Medulla oblongata (tissue), 1 donor: ENCODE data around the gene ABCG2.
"Not testable (repeated sequence)": the region's sequence is repeated elsewhere in the genome, so short reads cannot be mapped to it uniquely, and the experiment has no call there.

Source experiments
- DNase-seq: peaks from one replicate; pipeline ENCODE4 v3.0.0-alpha.2; 2015; ENCODE audit errors: extremely low spot score

ABCG2 gene

GRCh38 chr4:88166608-88167007, 8.2 kb upstream of the ABCG2 start:
- no peak for DNase-seq

- no peak for DNase-seq
These were observed 4.9 kb upstream of the ABCG2 start for GRCh38 chr4:88163336-88163735.

- DNase-seq = no peak
These were observed 4.2 kb upstream of the ABCG2 start for GRCh38 chr4:88162626-88163025.

DNA sequence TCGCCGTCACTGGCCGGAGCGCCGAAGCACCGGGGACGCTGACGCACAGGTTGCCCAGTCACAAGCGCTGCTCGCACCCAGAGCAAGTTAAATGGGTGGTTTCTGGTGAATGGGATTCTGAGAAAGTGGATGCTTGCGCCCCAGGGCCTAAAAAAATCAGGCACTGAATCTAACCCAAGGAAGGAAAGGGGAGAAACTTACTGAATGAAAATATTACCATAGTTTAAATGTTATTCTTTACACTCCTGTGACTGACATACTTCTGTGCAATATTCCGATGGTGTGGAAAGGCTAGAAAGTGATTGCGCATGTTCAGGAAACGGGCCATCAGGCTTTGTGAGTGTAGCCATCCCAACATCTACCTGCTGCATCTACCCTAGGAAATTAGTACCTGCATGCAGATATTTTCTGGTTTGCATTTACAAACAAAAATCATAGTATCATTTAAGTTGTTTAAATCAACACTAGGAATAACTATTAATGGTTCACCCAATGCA, 838 bp upstream of the ABCG2 start:
- DNase-seq = no peak

GRCh38 chr4:88158038-88158488, 376 bp downstream of the ABCG2 start:
- no peak for DNase-seq

- not testable (repeated sequence) for DNase-seq
These were observed 6.1 kb downstream of the ABCG2 start for GRCh38 chr4:88152331-88152730.

DNA sequence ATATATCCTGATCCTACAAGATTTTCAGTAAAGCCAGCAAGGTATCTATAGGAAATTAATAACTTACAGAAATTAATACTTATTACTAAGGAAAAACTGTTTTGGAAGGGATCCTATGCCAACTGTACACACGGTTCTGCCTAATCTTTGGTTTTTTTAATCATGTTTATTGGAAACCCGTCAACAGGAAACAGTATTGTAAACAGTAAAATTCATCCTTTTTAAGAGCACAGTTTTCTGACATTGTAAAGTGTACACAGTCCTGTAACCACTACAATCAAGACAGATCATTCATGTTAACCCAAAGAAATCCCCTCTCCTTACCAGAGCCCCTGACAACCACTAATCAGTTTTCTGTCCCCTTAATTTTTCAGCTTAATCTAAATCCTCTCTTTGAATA, 9.9 kb downstream of the ABCG2 start:
- DNase-seq = no peak

DNA sequence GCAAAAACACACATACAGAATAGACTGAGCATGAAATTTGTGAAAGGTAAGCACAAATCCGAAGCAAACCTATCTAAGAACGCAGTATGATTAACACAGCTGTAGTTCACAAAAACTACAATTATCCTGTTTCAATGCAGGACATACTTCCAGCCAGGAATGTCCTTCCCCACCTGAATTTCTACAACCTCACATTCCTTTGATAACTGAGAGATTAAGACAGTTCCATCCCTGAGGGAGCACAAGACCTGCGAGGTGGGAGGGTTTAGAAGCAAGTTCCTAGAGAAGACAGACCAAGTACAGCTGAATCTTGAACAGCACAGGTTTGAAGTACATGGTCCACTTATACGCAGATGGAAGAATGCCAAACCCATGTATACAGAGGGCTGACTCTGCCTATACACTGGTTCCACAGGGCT, 10.6 kb downstream of the ABCG2 start:
- no peak for DNase-seq

GRCh38 chr4:88146891-88147290, 11.5 kb downstream of the ABCG2 start:
- no peak for DNase-seq

GRCh38 chr4:88144866-88145300, 13.6 kb downstream of the ABCG2 start:
- no peak for DNase-seq

- DNase-seq = no peak
These were observed 14.4 kb downstream of the ABCG2 start for GRCh38 chr4:88144048-88144447.

- DNase-seq = no peak
These were observed 14.9 kb downstream of the ABCG2 start for GRCh38 chr4:88143504-88143903.

- DNase-seq = no peak
These were observed 19.9 kb downstream of the ABCG2 start for GRCh38 chr4:88138561-88138960.

- DNase-seq = no peak
These were observed 21.3 kb downstream of the ABCG2 start for GRCh38 chr4:88137112-88137511.

DNA sequence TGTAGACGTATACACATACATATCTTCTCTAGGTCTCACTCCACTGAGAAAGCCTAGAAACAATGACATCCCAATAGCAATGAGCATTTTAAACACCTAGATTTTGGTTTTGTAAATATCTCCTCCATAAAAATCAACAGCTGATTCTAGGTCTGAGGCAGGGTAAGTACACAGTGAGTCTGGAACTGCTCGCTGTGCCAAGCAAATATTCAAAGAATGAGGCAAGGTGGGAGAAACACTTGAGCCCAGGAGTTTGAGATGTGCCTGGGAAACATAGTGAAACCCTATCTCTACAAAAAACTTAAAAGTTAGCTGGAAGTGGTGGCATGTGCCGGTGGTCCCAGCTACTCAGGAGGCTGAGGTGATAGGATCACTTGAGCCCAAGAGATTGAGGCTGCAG, 22.2 kb downstream of the ABCG2 start:
- no peak for DNase-seq

- no peak for DNase-seq
These were observed 23.1 kb downstream of the ABCG2 start for GRCh38 chr4:88135356-88135663.

DNA sequence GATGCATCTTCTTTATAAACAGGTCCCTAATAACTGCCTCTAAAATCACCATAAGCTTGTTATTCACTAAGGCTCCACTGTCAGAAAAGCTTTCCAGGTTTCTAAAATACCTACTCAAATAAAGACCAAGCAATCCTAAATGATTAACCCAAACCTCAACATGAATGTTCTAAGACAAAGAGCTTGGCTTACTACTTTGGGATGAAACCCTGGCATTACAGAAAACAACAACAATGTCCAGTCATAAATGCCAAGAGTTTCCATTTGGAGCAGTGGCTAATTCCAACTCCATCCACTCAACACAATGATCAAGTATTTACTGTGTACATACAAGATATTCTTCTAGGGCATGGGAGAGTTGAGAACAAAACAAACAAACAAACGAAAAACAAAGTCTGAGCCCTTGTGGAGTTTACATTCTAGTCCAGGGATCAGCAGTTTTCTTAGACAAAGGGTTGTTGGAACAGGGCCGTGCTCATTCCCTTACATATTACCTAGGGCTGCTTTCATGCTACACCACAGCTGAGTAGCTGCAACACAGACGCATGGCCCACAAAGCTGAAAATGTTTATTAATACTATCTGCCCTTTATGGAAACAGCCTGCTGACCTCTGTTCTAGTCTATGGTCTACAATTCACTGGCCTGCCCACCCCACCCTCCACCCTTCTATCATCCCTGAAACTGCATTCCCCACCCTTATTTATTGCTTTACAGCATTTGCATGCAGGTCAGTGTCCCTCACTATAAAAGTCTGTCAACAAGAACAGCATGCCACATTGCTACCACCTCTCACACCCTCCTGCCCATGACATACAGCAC, 23.7 kb downstream of the ABCG2 start:
- no peak for DNase-seq

DNA sequence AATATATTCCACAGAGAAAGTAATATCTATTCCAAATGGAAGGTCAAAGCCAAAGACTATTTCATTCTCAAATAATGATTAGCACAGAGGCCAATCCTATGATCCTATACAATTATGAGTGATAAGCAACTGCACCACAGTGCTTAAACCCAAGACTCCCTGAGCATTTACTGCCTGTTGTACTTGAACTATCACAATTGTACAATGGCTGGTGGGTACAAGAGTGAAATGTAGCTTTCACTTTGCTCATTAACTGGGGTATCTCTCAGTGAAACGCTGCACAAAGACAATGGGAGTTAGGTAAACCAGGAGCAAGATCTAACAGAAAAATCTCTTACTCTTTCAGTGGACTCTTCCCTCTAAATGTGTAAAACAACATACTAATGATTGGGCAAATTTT, 24.3 kb downstream of the ABCG2 start:
- no peak for DNase-seq

GRCh38 chr4:88130544-88131305, 27.7 kb downstream of the ABCG2 start:
- DNase-seq = peak; percentile 23

DNA sequence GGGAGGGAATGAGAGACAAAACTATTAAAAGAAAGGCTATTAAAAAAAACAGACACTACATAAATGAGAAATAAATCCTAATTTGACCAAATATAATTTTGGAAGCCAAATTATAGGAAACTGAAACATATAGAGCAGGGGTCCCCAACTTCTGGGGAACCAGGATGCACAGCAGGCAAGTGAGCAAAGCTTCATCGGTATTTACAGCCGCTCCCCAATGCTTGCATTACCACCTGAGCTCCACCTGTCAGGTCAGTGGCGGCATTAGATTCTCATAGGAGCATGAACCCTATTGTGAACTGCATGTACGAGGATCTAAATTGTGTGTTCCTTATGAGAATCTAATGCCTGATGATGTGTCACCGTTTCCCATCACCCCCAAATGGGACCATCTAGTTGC, 28.4 kb downstream of the ABCG2 start:
- DNase-seq = no peak

DNA sequence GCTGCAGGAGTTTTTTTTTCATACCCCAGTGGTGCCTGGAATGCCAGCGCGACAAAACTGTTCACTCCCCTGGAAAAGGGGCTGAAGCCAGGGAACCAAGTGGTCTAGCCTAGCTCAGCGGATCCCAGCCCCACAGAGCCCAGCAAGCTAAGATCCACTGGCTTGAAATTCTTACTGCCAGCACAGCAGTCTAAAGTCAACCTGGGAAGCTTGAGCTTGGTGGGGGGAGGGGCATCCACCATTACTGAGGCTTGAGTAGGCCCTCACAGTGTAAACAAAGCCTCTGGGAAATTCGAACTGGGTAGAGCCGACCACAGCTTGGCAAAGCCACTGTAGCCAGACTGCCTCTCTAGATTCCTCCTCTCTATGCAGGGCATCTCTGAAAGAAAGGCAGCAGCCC, 36.2 kb downstream of the ABCG2 start:
- not testable (repeated sequence) for DNase-seq

DNA sequence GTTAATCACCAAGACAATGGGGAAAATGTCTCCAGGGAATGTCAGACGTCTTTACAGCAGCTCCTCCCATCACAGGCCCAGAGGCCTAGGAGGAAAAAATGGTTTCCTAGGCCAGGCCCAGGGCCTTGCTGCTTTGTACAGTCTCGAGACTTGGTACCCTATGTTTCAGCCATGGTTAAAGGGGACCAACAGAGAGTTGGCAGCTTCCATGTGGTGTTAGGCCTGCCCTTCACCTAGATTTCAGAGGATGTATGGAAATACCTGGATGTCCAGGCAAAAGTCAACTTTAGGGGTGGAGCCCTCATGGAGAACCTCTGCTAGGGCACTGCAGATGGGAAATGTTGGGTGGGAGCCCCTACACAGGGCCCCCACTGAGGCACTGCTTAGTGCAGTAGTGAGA, 38.5 kb downstream of the ABCG2 start:
- DNase-seq = no peak

DNA sequence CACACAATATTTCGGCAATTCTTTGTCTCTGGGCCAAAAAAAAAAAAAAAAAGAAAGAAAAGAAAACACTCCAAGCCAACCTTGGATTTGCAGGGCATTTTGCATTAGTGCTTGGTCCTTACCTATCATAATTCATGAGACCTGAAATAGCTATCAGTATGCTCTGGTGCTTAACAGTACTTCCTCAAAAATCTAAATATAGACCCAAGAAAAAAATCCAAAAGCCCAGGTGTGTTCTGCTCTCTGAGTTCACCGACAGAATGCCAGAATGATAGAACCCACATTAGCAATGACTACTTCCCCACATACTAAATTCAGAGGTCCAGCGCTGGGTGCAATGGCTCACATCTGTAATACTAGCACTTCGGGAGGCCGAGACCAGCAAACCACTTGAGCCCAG, 42.9 kb downstream of the ABCG2 start:
- DNase-seq = no peak
